GM20000 (cell line): Measurements from ENCODE around the gene GCSH.

Source experiments
- DNase-seq: peaks from one replicate; pipeline ENCODE4 v3.0.0; 2012; ENCODE audit warnings: low spot score
- TF ChIP-seq, protein P1 (sequence below): IDR thresholded peaks from 2 replicates; pipeline ENCODE4 v1.5.1; 2012; ENCODE audit warnings: mild to moderate bottlenecking, control low read depth; ENCODE audit errors: extremely low read depth, missing control alignments

GCSH gene

DNA sequence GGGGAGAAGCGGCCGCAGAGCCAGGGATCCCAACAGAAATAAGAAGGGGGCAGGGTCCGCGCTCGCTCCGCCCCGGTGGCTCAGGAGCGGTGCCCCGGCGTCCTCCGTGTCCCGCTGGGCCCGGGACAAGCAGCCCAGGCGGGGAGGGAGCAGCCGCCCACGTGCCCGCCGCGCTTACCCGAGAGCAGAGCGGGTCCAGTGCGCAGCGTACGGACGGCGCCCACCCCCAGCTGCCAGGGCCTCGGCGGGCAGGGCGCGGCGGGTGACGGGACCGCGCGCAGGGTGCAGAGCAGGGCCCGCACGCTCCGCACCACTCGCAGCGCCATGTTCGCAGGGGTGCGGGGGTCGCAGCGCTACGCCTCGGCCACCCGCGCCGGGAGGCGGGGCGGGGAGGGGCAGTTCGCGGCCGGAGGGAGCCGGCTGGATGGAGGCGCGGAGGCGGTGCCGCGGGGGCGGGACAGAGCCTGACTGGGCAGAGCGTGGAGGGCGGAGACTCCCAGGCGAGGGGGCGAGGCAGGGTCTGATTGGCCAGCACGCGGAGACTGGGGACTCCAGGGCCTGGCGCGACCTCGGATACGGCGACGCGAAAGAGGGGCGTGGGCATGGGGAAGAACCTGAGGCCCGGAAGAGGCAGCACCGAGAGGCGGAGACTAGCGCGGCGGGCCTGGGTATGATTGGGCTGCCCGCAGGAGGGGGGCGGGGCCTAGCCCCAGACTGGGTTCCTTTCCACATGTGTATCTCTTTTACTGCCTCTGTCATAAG, at the start of gene GCSH:
Gene GCSH (minus strand): TSS at position 443 of the 762 bp plus-strand sequence. CDS start 117 bp downstream, at position 326.
- DNase-seq: peak; percentile 96
- TF ChIP-seq, protein P1, sequence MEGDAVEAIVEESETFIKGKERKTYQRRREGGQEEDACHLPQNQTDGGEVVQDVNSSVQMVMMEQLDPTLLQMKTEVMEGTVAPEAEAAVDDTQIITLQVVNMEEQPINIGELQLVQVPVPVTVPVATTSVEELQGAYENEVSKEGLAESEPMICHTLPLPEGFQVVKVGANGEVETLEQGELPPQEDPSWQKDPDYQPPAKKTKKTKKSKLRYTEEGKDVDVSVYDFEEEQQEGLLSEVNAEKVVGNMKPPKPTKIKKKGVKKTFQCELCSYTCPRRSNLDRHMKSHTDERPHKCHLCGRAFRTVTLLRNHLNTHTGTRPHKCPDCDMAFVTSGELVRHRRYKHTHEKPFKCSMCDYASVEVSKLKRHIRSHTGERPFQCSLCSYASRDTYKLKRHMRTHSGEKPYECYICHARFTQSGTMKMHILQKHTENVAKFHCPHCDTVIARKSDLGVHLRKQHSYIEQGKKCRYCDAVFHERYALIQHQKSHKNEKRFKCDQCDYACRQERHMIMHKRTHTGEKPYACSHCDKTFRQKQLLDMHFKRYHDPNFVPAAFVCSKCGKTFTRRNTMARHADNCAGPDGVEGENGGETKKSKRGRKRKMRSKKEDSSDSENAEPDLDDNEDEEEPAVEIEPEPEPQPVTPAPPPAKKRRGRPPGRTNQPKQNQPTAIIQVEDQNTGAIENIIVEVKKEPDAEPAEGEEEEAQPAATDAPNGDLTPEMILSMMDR: no peak

DNA sequence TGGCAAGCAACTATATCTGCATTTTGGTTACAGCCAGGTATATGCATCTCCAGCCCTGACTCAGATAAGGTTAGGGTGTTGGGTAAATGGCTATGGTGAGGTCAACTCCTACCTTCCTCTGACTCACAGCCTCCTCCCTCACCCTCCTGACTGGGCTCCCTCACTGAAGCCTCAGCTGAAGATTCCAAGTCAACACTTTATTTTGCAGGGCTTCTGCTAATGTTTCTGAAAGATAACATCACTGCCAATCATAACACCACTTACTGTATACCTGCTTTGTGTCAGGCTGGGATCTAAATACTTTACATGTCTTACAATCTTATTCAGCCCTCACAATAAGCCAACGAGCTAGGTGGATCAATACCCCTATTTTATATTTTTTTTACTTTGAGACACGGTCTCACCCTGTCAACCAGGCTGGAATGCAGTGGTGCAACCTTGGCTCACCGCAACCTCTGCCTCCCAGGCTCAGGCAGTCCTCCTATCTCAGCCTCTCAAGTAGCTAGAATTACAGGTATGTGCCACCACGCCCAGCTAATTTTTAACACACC, 47.8 kb upstream of the GCSH start:
- TF ChIP-seq, protein P1: no peak
- DNase-seq: no peak

DNA sequence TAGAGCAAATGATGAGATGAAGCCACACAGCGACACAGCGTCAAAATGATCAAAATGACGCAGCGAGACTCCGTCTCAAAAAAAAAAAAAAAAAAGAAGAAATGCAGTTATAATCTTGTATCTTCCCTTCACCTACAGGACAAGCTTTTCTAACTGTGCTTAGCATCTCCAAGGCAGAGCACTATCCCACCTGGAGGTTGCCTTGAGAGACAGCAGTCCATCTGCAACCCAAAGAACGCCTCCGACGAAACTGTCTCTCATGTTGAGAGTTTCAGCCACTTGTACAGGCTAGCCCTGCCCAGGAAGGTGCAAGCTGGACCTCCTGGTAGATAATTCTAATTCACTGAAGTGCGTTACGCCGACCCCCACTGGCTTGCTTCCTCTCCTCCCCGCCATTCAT, 46.7 kb upstream of the GCSH start:
- TF ChIP-seq, protein P1: no peak
- DNase-seq: no peak

DNA sequence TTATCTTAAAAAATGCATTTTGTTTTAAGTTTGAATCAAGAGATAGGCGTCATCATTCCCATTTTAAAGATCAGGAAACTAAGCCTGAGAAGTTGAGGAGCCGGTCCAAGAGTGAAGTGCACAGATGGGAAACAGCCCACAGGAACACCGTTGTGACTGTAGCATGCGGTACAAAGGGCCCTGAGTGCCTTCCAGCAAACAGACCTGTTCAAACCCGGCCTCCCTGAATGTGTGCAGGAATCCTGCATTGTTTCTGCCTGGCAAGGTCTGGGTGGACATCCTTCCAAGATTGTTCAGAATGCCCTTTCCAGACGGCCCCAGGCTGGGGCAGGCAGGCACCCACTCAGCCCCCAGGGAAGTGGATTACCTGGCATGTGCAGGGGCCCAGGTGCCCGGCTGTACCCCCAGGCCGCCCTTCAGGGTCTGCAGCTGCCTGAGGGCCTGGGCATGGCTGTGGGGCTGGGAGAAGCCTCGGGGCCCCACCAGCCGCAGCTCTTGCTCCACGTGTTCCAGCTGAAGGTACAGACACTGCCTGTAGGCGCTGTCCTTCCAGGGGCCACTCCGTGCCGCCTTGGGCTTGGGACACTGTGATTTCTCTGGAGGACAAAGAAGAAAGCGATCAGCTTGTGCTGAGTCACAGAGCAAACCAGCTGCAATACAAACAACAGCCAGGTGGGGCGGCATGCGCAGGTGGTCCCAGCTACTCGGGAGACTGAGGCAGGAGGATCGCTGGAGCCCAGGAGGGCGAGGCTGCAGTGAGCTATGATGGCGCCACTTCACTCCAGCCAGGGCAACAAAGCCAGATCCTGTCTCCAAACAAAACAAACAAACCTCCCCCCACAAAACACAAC, 45.0 kb upstream of the GCSH start:
- no peak for DNase-seq

DNA sequence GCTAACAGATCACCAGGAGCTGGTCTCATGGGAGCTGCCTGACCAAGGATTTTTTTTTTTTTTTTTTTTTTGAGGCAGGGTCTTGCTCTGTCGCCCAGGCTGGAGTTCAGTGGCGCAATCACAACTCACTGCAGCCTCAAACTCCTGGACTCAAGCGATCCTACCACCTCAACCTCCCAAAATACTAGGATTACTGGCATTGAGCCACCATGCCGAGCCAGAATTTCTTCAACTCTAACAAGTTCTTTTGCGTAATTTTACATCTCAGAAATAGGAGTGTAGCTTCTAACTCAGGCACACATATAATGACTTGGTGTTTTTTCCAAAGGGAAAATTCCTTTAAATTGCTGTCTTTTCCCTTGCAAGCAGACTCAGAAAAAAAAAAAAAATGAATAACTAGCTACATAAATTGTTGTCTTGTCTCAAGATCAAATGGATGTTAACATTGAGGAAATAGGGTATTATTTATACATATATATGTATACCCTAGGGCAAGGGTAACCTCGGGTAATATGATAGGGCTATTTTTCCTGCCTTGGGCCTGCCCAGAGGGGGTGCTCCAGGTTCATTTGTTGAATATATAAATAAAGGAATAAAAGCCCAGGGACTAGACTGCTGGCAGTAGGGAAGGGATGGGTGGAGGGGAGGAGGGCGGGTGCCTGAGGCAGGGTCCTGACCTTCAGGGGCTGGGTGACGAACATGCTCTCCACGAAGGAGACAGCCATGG, 42.8 kb upstream of the GCSH start:
- no peak for DNase-seq
- TF ChIP-seq, protein P1: no peak

More for the DNA sequence above, 45.0 kb upstream of the GCSH start:
- TF ChIP-seq, protein P1: no peak

DNA sequence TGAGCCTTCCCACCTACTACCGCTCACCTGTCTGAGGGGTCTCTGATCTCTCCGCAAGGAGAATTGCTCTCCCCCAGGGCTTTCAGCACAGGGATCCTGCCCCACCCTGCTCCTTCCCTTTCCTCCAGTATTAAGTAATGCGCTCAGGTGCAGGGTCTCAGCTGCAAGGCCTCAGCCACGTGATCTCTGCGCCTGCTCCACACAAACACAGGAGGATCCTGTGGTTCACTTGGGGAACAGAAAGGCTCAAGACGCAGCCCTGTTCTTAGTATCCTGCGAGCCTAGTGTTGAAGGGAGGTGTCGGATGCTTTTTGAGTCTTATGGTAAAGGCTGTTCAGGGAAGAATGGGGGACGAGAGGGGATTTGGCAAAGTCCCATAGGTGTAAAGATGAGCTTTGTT, 41.6 kb upstream of the GCSH start:
- DNase-seq: no peak
- TF ChIP-seq, protein P1: no peak
